Measurements from ENCODE around the gene TUFM. TPM values are rescaled to one million over a fixed set of nuclear protein-coding genes. Genes with fewer than 3 reads are reported as not detected.

Gene TUFM
- polyA plus RNA-seq, 6 donors from 2014 or later = 123 to 231 (median 129) TPM

GRCh38 chr16:28843766-28844165 lies 2.4 kb downstream of the TUFM start:
- Mint-ChIP-seq H3K4me1 (peaks cover 26 to 36% (median 34%) of the 10 kb centered on the region in 3 donors), H3K27ac (peak overlapping the region in 2 of 6 donors; percentile 27 to 93), H3K9me3 (no peaks in the 10 kb centered on the region)

GRCh38 chr16:28842696-28843095 lies 3.5 kb downstream of the TUFM start:
- H3K36me3 Mint-ChIP-seq = peaks cover 8 to 16% of the 10 kb centered on the region in 2 donors
- H3K4me3 Mint-ChIP-seq = peak overlapping the region in 4 of 8 donors; percentile 35 to 91 (median 72)
- no peaks in the 10 kb centered on the region for H3K9me3 Mint-ChIP-seq
- ATAC-seq (ENCODE audit: low read depth in 2 of 2) (no peak), DNase-seq (no peak)
- H3K27ac Mint-ChIP-seq = peak overlapping the region in 1 of 6 donors; percentile 57
- peaks cover 26 to 40% (median 39%) of the 10 kb centered on the region in 3 donors for H3K4me1 Mint-ChIP-seq
- H3K27me3 Mint-ChIP-seq = no peaks in the 10 kb centered on the region

More at GRCh38 chr16:28843766-28844165, 2.4 kb downstream of the TUFM start:
- Mint-ChIP-seq H3K4me3 (peak overlapping the region in 4 of 8 donors; percentile 47 to 98 (median 91)), H3K27me3 (no peaks in the 10 kb centered on the region), H3K36me3 (peaks cover 0 to 8% of the 10 kb centered on the region in 2 donors)
- no peak for ATAC-seq (ENCODE audit: low read depth in 2 of 2)
- DNase-seq = no peak

- no peak for DNase-seq
- ATAC-seq (ENCODE audit: low read depth in 2 of 2) = no peak
- Mint-ChIP-seq H3K9me3 (no peaks in the 10 kb centered on the region), H3K36me3 (peaks cover 8 to 23% of the 10 kb centered on the region in 2 donors), H3K4me1 (peaks cover 6 to 20% (median 15%) of the 10 kb centered on the region in 3 donors), H3K4me3 (peak overlapping the region in 1 of 8 donors; percentile 0), H3K27me3 (no peaks in the 10 kb centered on the region), H3K27ac (peak overlapping the region in 2 of 6 donors; percentile 28 to 42)
Measured at GRCh38 chr16:28839899-28840298, 6.2 kb downstream of the TUFM start.

GRCh38 chr16:28839004-28839639 lies 7.0 kb downstream of the TUFM start:
- H3K27ac Mint-ChIP-seq = peak overlapping the region in 1 of 6 donors; percentile 77
- DNase-seq (no peak), ATAC-seq (ENCODE audit: low read depth in 2 of 2) (no peak)
- H3K9me3 Mint-ChIP-seq = no peaks in the 10 kb centered on the region
- H3K4me3 Mint-ChIP-seq = no peak overlapping the region
- peaks cover 0 to 12% (median 8%) of the 10 kb centered on the region in 3 donors for H3K4me1 Mint-ChIP-seq
- no peaks in the 10 kb centered on the region for H3K27me3 Mint-ChIP-seq
- H3K36me3 Mint-ChIP-seq = peaks cover 8 to 29% of the 10 kb centered on the region in 2 donors

- Mint-ChIP-seq H3K4me3 (no peak overlapping the region), H3K27ac (peak overlapping the region; percentile 65 to 92 (median 76)), H3K27me3 (no peaks in the 10 kb centered on the region), H3K36me3 (peaks cover 11 to 32% of the 10 kb centered on the region in 2 donors), H3K9me3 (no peaks in the 10 kb centered on the region), H3K4me1 (peaks cover 0 to 13% (median 8%) of the 10 kb centered on the region in 3 donors)
- ATAC-seq (ENCODE audit: low read depth in 2 of 2) = no peak
- no peak for DNase-seq
Measured at GRCh38 chr16:28838558-28838918, 7.6 kb downstream of the TUFM start.

- H3K4me1 Mint-ChIP-seq = peaks cover 0 to 13% (median 9%) of the 10 kb centered on the region in 3 donors
- DNase-seq = no peak
- no peak for ATAC-seq (ENCODE audit: low read depth in 2 of 2)
- no peaks in the 10 kb centered on the region for H3K27me3 Mint-ChIP-seq
- no peaks in the 10 kb centered on the region for H3K9me3 Mint-ChIP-seq
- no peak overlapping the region for H3K4me3 Mint-ChIP-seq
- peak overlapping the region; percentile 65 to 92 (median 76) for H3K27ac Mint-ChIP-seq
- H3K36me3 Mint-ChIP-seq = peaks cover 14 to 35% of the 10 kb centered on the region in 2 donors
Measured at GRCh38 chr16:28837672-28838557, 8.2 kb downstream of the TUFM start.

- peaks cover 0 to 18% (median 8%) of the 10 kb centered on the region in 3 donors for H3K4me1 Mint-ChIP-seq
- peak overlapping the region in 1 of 6 donors; percentile 47 for H3K27ac Mint-ChIP-seq
- H3K9me3 Mint-ChIP-seq = no peaks in the 10 kb centered on the region
- peaks cover 22 to 42% of the 10 kb centered on the region in 2 donors for H3K36me3 Mint-ChIP-seq
- H3K27me3 Mint-ChIP-seq = no peaks in the 10 kb centered on the region
- DNase-seq (no peak), ATAC-seq (ENCODE audit: low read depth in 2 of 2) (no peak)
- no peak overlapping the region for H3K4me3 Mint-ChIP-seq
Measured at GRCh38 chr16:28836761-28837064, 9.4 kb downstream of the TUFM start.

- Mint-ChIP-seq H3K4me3 (no peak overlapping the region), H3K27me3 (no peaks in the 10 kb centered on the region), H3K36me3 (peaks cover 22 to 42% of the 10 kb centered on the region in 2 donors), H3K27ac (peak overlapping the region in 1 of 6 donors; percentile 47), H3K4me1 (peaks cover 0 to 18% (median 8%) of the 10 kb centered on the region in 3 donors), H3K9me3 (no peaks in the 10 kb centered on the region)
- ATAC-seq (ENCODE audit: low read depth in 2 of 2) (no peak), DNase-seq (no peak)
Measured at GRCh38 chr16:28835864-28836760, 10.0 kb downstream of the TUFM start.

GRCh38 chr16:28834873-28835863 lies 11.0 kb downstream of the TUFM start:
- Mint-ChIP-seq H3K36me3 (peaks cover 22 to 42% of the 10 kb centered on the region in 2 donors), H3K4me3 (peak overlapping the region in 1 of 8 donors; percentile 29), H3K4me1 (peaks cover 0 to 18% (median 8%) of the 10 kb centered on the region in 3 donors), H3K9me3 (no peaks in the 10 kb centered on the region), H3K27me3 (no peaks in the 10 kb centered on the region), H3K27ac (peak overlapping the region in 3 of 6 donors; percentile 19 to 61 (median 41))
- DNase-seq (no peak), ATAC-seq (ENCODE audit: low read depth in 2 of 2) (no peak)

GRCh38 chr16:28834349-28834748 lies 11.8 kb downstream of the TUFM start:
- Mint-ChIP-seq H3K36me3 (peaks cover 22 to 42% of the 10 kb centered on the region in 2 donors), H3K9me3 (no peaks in the 10 kb centered on the region), H3K4me3 (no peak overlapping the region), H3K4me1 (peaks cover 0 to 18% (median 11%) of the 10 kb centered on the region in 3 donors), H3K27ac (no peak overlapping the region), H3K27me3 (no peaks in the 10 kb centered on the region)
- no peak for ATAC-seq (ENCODE audit: low read depth in 2 of 2)
- DNase-seq = no peak

- Mint-ChIP-seq H3K4me1 (peaks cover 12 to 29% (median 21%) of the 10 kb centered on the region in 3 donors), H3K36me3 (peaks cover 28 to 40% of the 10 kb centered on the region in 2 donors), H3K27me3 (no peaks in the 10 kb centered on the region), H3K4me3 (no peak overlapping the region), H3K27ac (peak overlapping the region in 1 of 6 donors; percentile 55), H3K9me3 (no peaks in the 10 kb centered on the region)
- DNase-seq = no peak
- no peak for ATAC-seq (ENCODE audit: low read depth in 2 of 2)
Measured at GRCh38 chr16:28830531-28830930, 15.6 kb downstream of the TUFM start.

GRCh38 chr16:28829747-28830146 lies 16.4 kb downstream of the TUFM start:
- H3K27ac Mint-ChIP-seq = no peak overlapping the region
- H3K4me3 Mint-ChIP-seq = peak overlapping the region in 1 of 8 donors; percentile 18
- peaks cover 28 to 33% of the 10 kb centered on the region in 2 donors for H3K36me3 Mint-ChIP-seq
- no peaks in the 10 kb centered on the region for H3K9me3 Mint-ChIP-seq
- peaks cover 20 to 37% (median 25%) of the 10 kb centered on the region in 3 donors for H3K4me1 Mint-ChIP-seq
- no peak for DNase-seq
- ATAC-seq (ENCODE audit: low read depth in 2 of 2) = no peak
- H3K27me3 Mint-ChIP-seq = no peaks in the 10 kb centered on the region
